ENCODE measurements around the gene ACAT2. TPM values are rescaled to one million over a fixed set of nuclear protein-coding genes. Genes with fewer than 3 reads are reported as not detected.
"Not testable (repeated sequence)": the region's sequence is repeated elsewhere in the genome, so short reads cannot be mapped to it uniquely, and the experiment has no call there.

The ACAT2 gene
- total RNA-seq, 2 donors from 2014 or later = 26.9 to 34.6 TPM

GRCh38 chr6:159745081-159745480, 16.8 kb upstream of the ACAT2 start:
- H3K27ac Mint-ChIP-seq = peak overlapping the region; percentile 87
- no peaks in the 10 kb centered on the region for H3K27me3 Mint-ChIP-seq
- peaks cover 20% of the 10 kb centered on the region for H3K4me1 Mint-ChIP-seq
- ATAC-seq = no peak
- peaks cover 17% of the 10 kb centered on the region for H3K36me3 Mint-ChIP-seq (ENCODE audit: low read depth)
- no peaks in the 10 kb centered on the region for H3K9me3 ChIP-seq (ENCODE audit: control insufficient read depth, low read length, poor library complexity, severe bottlenecking)
- DNase-seq = no peak
- no peak overlapping the region for H3K4me3 Mint-ChIP-seq

GRCh38 chr6:159746759-159747158, 15.1 kb upstream of the ACAT2 start:
- peaks cover 17% of the 10 kb centered on the region for H3K36me3 Mint-ChIP-seq (ENCODE audit: low read depth)
- H3K27me3 Mint-ChIP-seq = no peaks in the 10 kb centered on the region
- no peak for ATAC-seq

GRCh38 chr6:159748127-159748526, 13.7 kb upstream of the ACAT2 start:
- Mint-ChIP-seq H3K4me1 (peaks cover 13% of the 10 kb centered on the region), H3K36me3 (ENCODE audit: low read depth) (peaks cover 17% of the 10 kb centered on the region)
- H3K4me3 Mint-ChIP-seq; H3K27ac Mint-ChIP-seq; ATAC-seq; H3K9me3 ChIP-seq (ENCODE audit: control insufficient read depth, low read length, poor library complexity, severe bottlenecking); H3K27me3 Mint-ChIP-seq; DNase-seq: not testable (repeated sequence)

More at GRCh38 chr6:159746759-159747158, 15.1 kb upstream of the ACAT2 start:
- Mint-ChIP-seq H3K4me1 (peaks cover 13% of the 10 kb centered on the region), H3K4me3 (no peak overlapping the region), H3K27ac (no peak overlapping the region)
- no peak for DNase-seq
- H3K9me3 ChIP-seq (ENCODE audit: control insufficient read depth, low read length, poor library complexity, severe bottlenecking) = no peaks in the 10 kb centered on the region

- peaks cover 3% of the 10 kb centered on the region for H3K36me3 Mint-ChIP-seq (ENCODE audit: low read depth)
- H3K4me3 Mint-ChIP-seq = peak overlapping the region; percentile 33
- DNase-seq = no peak
- ATAC-seq = no peak
- H3K27ac Mint-ChIP-seq = no peak overlapping the region
- H3K9me3 ChIP-seq (ENCODE audit: control insufficient read depth, low read length, poor library complexity, severe bottlenecking) = no peaks in the 10 kb centered on the region
- no peaks in the 10 kb centered on the region for H3K27me3 Mint-ChIP-seq
- peaks cover 2% of the 10 kb centered on the region for H3K4me1 Mint-ChIP-seq
Observed at GRCh38 chr6:159751448-159751847, 10.4 kb upstream of the ACAT2 start.

- Mint-ChIP-seq H3K27ac (peak overlapping the region; percentile 54), H3K27me3 (no peaks in the 10 kb centered on the region), H3K4me1 (peaks cover 2% of the 10 kb centered on the region), H3K4me3 (no peak overlapping the region), H3K36me3 (ENCODE audit: low read depth) (peaks cover 3% of the 10 kb centered on the region)
- DNase-seq = no peak
- no peak for ATAC-seq
- H3K9me3 ChIP-seq (ENCODE audit: control insufficient read depth, low read length, poor library complexity, severe bottlenecking) = no peaks in the 10 kb centered on the region
Observed at GRCh38 chr6:159753081-159753872, 8.6 kb upstream of the ACAT2 start.

GRCh38 chr6:159754401-159754800, 7.4 kb upstream of the ACAT2 start:
- no peak for ATAC-seq
- no peak for DNase-seq
- Mint-ChIP-seq H3K27me3 (no peaks in the 10 kb centered on the region), H3K27ac (peak overlapping the region; percentile 54), H3K36me3 (ENCODE audit: low read depth) (peaks cover 6% of the 10 kb centered on the region), H3K4me3 (no peak overlapping the region), H3K4me1 (peaks cover 2% of the 10 kb centered on the region)
- no peaks in the 10 kb centered on the region for H3K9me3 ChIP-seq (ENCODE audit: control insufficient read depth, low read length, poor library complexity, severe bottlenecking)

- Mint-ChIP-seq H3K27ac (peak overlapping the region; percentile 41), H3K4me3 (no peak overlapping the region), H3K4me1 (peaks cover 8% of the 10 kb centered on the region), H3K36me3 (ENCODE audit: low read depth) (peaks cover 3% of the 10 kb centered on the region), H3K27me3 (no peaks in the 10 kb centered on the region)
- ATAC-seq (no peak), DNase-seq (no peak)
- no peaks in the 10 kb centered on the region for H3K9me3 ChIP-seq (ENCODE audit: control insufficient read depth, low read length, poor library complexity, severe bottlenecking)
Observed at GRCh38 chr6:159754959-159755914, 6.6 kb upstream of the ACAT2 start.

- ATAC-seq = no peak
- H3K9me3 ChIP-seq (ENCODE audit: control insufficient read depth, low read length, poor library complexity, severe bottlenecking) = no peaks in the 10 kb centered on the region
- Mint-ChIP-seq H3K4me3 (no peak overlapping the region), H3K36me3 (ENCODE audit: low read depth) (peaks cover 3% of the 10 kb centered on the region), H3K27ac (no peak overlapping the region), H3K27me3 (no peaks in the 10 kb centered on the region), H3K4me1 (peaks cover 19% of the 10 kb centered on the region)
- DNase-seq = no peak
Observed at GRCh38 chr6:159756508-159756907, 5.3 kb upstream of the ACAT2 start.

- peak overlapping the region; percentile 49 for H3K27ac Mint-ChIP-seq
- peak overlapping the region; percentile 15 for H3K4me3 Mint-ChIP-seq
- H3K9me3 ChIP-seq (ENCODE audit: control insufficient read depth, low read length, poor library complexity, severe bottlenecking) = no peaks in the 10 kb centered on the region
- no peak for DNase-seq
- no peak for ATAC-seq
- peaks cover 3% of the 10 kb centered on the region for H3K36me3 Mint-ChIP-seq (ENCODE audit: low read depth)
- peaks cover 25% of the 10 kb centered on the region for H3K4me1 Mint-ChIP-seq
- no peaks in the 10 kb centered on the region for H3K27me3 Mint-ChIP-seq
Observed at GRCh38 chr6:159758031-159759001, 3.5 kb upstream of the ACAT2 start.

- H3K27ac Mint-ChIP-seq = peak overlapping the region; percentile 99
- ATAC-seq = no peak
- no peak for DNase-seq
- H3K27me3 Mint-ChIP-seq = no peaks in the 10 kb centered on the region
- peaks cover 3% of the 10 kb centered on the region for H3K36me3 Mint-ChIP-seq (ENCODE audit: low read depth)
- peaks cover 26% of the 10 kb centered on the region for H3K4me1 Mint-ChIP-seq
- no peaks in the 10 kb centered on the region for H3K9me3 ChIP-seq (ENCODE audit: control insufficient read depth, low read length, poor library complexity, severe bottlenecking)
- peak overlapping the region; percentile 65 for H3K4me3 Mint-ChIP-seq
Observed at GRCh38 chr6:159759645-159760044, 2.2 kb upstream of the ACAT2 start.

- DNase-seq (no peak), ATAC-seq (no peak)
- Mint-ChIP-seq H3K36me3 (ENCODE audit: low read depth) (peaks cover 3% of the 10 kb centered on the region), H3K27me3 (no peaks in the 10 kb centered on the region), H3K4me3 (peak overlapping the region; percentile 92), H3K27ac (peak overlapping the region; percentile 99), H3K4me1 (peaks cover 24% of the 10 kb centered on the region)
- H3K9me3 ChIP-seq (ENCODE audit: control insufficient read depth, low read length, poor library complexity, severe bottlenecking) = no peaks in the 10 kb centered on the region
Observed at GRCh38 chr6:159760602-159761057, 1.2 kb upstream of the ACAT2 start.

- H3K9me3 ChIP-seq (ENCODE audit: control insufficient read depth, low read length, poor library complexity, severe bottlenecking) = no peaks in the 10 kb centered on the region
- no peak for DNase-seq
- peak overlapping the region; percentile 99 for H3K27ac Mint-ChIP-seq
- H3K27me3 Mint-ChIP-seq = no peaks in the 10 kb centered on the region
- no peak for ATAC-seq
- H3K4me3 Mint-ChIP-seq = peak overlapping the region; percentile 92
- H3K36me3 Mint-ChIP-seq (ENCODE audit: low read depth) = peaks cover 3% of the 10 kb centered on the region
- peaks cover 24% of the 10 kb centered on the region for H3K4me1 Mint-ChIP-seq
Observed at GRCh38 chr6:159761129-159761872, 544 bp upstream of the ACAT2 start.
